ENCODE results near the gene FGF22. TPM values are rescaled to one million over a fixed set of nuclear protein-coding genes. Genes with fewer than 3 reads are reported as not detected.

FGF22 gene
- total and polyA plus RNA-seq, 10 of the 15 experiments (the other 5 are each of a cell fraction or from before 2014, with no cell fraction given): 0.05 TPM; not detected in 9

DNA sequence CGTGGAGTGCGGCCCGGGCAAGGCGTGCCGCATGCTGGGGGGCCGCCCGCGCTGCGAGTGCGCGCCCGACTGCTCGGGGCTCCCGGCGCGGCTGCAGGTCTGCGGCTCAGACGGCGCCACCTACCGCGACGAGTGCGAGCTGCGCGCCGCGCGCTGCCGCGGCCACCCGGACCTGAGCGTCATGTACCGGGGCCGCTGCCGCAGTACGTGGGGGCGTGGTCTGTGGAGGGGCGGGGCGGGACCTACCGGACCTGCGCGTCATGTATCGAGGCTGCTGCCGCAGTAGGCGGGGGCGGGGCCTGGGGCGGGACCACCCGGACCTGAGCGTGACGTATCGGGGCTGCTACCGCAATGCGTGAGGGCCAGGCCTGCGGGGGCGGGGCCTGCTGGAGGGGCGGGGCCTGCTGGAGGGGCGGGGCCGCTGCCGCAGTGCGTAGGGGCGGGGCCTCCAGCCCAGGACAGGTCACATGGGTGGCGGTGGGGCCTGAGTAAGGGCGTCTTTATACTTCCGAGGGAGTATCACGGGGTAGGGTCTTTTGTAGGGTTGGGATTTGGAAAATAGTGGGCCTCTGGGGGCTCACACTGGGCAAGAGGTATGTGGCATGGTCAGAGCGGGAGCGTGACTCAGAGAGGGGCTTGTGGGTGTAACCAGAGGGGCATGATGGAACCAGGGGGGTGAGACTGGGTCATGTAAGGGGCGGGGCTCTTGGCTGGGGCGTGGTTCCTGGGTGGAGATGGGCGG is 40.8 kb downstream of the FGF22 start (continued):
- TF ChIP-seq, protein P1, sequence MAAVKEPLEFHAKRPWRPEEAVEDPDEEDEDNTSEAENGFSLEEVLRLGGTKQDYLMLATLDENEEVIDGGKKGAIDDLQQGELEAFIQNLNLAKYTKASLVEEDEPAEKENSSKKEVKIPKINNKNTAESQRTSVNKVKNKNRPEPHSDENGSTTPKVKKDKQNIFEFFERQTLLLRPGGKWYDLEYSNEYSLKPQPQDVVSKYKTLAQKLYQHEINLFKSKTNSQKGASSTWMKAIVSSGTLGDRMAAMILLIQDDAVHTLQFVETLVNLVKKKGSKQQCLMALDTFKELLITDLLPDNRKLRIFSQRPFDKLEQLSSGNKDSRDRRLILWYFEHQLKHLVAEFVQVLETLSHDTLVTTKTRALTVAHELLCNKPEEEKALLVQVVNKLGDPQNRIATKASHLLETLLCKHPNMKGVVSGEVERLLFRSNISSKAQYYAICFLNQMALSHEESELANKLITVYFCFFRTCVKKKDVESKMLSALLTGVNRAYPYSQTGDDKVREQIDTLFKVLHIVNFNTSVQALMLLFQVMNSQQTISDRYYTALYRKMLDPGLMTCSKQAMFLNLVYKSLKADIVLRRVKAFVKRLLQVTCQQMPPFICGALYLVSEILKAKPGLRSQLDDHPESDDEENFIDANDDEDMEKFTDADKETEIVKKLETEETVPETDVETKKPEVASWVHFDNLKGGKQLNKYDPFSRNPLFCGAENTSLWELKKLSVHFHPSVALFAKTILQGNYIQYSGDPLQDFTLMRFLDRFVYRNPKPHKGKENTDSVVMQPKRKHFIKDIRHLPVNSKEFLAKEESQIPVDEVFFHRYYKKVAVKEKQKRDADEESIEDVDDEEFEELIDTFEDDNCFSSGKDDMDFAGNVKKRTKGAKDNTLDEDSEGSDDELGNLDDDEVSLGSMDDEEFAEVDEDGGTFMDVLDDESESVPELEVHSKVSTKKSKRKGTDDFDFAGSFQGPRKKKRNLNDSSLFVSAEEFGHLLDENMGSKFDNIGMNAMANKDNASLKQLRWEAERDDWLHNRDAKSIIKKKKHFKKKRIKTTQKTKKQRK (IDR thresholded peaks at IDR 0.05; ENCODE audit: low read depth, low read length): no peak
- peak; percentile 28; the same call in 1 of the 2 replicates for TF ChIP-seq NRF1 (conservative IDR thresholded peaks at IDR 0.05; ENCODE audit: low read depth, low read length)
- TF ChIP-seq, protein P2, sequence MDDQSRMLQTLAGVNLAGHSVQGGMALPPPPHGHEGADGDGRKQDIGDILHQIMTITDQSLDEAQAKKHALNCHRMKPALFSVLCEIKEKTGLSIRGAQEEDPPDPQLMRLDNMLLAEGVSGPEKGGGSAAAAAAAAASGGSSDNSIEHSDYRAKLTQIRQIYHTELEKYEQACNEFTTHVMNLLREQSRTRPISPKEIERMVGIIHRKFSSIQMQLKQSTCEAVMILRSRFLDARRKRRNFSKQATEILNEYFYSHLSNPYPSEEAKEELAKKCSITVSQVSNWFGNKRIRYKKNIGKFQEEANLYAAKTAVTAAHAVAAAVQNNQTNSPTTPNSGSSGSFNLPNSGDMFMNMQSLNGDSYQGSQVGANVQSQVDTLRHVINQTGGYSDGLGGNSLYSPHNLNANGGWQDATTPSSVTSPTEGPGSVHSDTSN (IDR thresholded peaks at IDR 0.05; ENCODE audit: insufficient replicate concordance, low read depth, low read length): no peak
- no peak for TF ChIP-seq POLR2AphosphoS2 (IDR thresholded peaks at IDR 0.05; ENCODE audit: low read depth, low read length)
- no peak for TF ChIP-seq SREBF2 (IDR thresholded peaks at IDR 0.05; ENCODE audit: low read length)
- TF ChIP-seq KDM1A (IDR thresholded peaks at IDR 0.05; ENCODE audit: borderline replicate concordance): no peak
- no peak for TF ChIP-seq KAT2A (conservative IDR thresholded peaks at IDR 0.05; ENCODE audit: control insufficient read depth, low read depth, low read length)
- peak; percentile 10; the same call in 1 of the 2 replicates for TF ChIP-seq SMC3 (IDR thresholded peaks at IDR 0.05; ENCODE audit: borderline replicate concordance, low read length)
- no peak for TF ChIP-seq TARDBP (IDR thresholded peaks at IDR 0.05; ENCODE audit: borderline replicate concordance)
- TF ChIP-seq, protein P3, sequence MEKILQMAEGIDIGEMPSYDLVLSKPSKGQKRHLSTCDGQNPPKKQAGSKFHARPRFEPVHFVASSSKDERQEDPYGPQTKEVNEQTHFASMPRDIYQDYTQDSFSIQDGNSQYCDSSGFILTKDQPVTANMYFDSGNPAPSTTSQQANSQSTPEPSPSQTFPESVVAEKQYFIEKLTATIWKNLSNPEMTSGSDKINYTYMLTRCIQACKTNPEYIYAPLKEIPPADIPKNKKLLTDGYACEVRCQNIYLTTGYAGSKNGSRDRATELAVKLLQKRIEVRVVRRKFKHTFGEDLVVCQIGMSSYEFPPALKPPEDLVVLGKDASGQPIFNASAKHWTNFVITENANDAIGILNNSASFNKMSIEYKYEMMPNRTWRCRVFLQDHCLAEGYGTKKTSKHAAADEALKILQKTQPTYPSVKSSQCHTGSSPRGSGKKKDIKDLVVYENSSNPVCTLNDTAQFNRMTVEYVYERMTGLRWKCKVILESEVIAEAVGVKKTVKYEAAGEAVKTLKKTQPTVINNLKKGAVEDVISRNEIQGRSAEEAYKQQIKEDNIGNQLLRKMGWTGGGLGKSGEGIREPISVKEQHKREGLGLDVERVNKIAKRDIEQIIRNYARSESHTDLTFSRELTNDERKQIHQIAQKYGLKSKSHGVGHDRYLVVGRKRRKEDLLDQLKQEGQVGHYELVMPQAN (conservative IDR thresholded peaks at IDR 0.05): no peak; the same call in 1 of the 2 replicates
- no peak for TF ChIP-seq ESRRA (IDR thresholded peaks at IDR 0.05; ENCODE audit: low read length)
- TF ChIP-seq KLF5 (IDR thresholded peaks at IDR 0.05; ENCODE audit: partially characterized antibody): no peak
- no peak for TF ChIP-seq NFIC (IDR thresholded peaks at IDR 0.05; ENCODE audit: low read depth, low read length)
- no peak for TF ChIP-seq GABPA (IDR thresholded peaks at IDR 0.05; ENCODE audit: low read depth)
- TF ChIP-seq RAD51 (IDR thresholded peaks at IDR 0.05): peak; percentile 90
- TF ChIP-seq POLR2AphosphoS5 (IDR thresholded peaks at IDR 0.05; ENCODE audit: low read length): peak; percentile 48; the same call in 1 of the 2 replicates
- TF ChIP-seq ZBED1 (IDR thresholded peaks at IDR 0.05; ENCODE audit: borderline replicate concordance): no peak
- TF ChIP-seq, protein P4, sequence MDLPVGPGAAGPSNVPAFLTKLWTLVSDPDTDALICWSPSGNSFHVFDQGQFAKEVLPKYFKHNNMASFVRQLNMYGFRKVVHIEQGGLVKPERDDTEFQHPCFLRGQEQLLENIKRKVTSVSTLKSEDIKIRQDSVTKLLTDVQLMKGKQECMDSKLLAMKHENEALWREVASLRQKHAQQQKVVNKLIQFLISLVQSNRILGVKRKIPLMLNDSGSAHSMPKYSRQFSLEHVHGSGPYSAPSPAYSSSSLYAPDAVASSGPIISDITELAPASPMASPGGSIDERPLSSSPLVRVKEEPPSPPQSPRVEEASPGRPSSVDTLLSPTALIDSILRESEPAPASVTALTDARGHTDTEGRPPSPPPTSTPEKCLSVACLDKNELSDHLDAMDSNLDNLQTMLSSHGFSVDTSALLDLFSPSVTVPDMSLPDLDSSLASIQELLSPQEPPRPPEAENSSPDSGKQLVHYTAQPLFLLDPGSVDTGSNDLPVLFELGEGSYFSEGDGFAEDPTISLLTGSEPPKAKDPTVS (IDR thresholded peaks at IDR 0.05; ENCODE audit: low read depth, low read length): no peak
- no peak for TF ChIP-seq JUNB (IDR thresholded peaks at IDR 0.05)
- peak; percentile 35; the same call in 1 of the 3 replicates for TF ChIP-seq POU2F2 (IDR thresholded peaks at IDR 0.05; ENCODE audit: borderline replicate concordance, low read depth, low read length)
- peak; percentile 54 for TF ChIP-seq MXI1 (IDR thresholded peaks at IDR 0.05; ENCODE audit: low read depth, low read length)
- 0 out of 2 replicates have a peak, but pooled peaks have one; percentile 46 for TF ChIP-seq ZSCAN29 (IDR thresholded peaks at IDR 0.05)
- TF ChIP-seq, protein P5, sequence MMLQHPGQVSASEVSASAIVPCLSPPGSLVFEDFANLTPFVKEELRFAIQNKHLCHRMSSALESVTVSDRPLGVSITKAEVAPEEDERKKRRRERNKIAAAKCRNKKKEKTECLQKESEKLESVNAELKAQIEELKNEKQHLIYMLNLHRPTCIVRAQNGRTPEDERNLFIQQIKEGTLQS (IDR thresholded peaks at IDR 0.05; ENCODE audit: borderline replicate concordance, extremely low read depth, low read depth, low read length): peak; percentile 48; the same call in 1 of the 2 replicates

All from GM12878 (cell line).